ES-I3 (cell line): Measurements from ENCODE around the gene UNC5A.

Experiments
- H3K36me3 ChIP-seq: 2 replicates; pipeline ENCODE4 v1.6.1; 2013; ENCODE audit warnings: mild to moderate bottlenecking, low read length, control low read depth, moderate library complexity; ENCODE audit not compliant: insufficient read depth
- H3K4me1 ChIP-seq: 2 replicates; pipeline ENCODE4 v1.6.1; 2013; ENCODE audit warnings: mild to moderate bottlenecking, control low read depth, low read length; ENCODE audit not compliant: insufficient read depth
- H3K9ac ChIP-seq: 2 replicates; pipeline ENCODE4 v1.6.1; 2013; ENCODE audit warnings: low read depth, mild to moderate bottlenecking, low read length, moderate library complexity
- H3K9me3 ChIP-seq: 2 replicates; pipeline ENCODE4 v1.6.1; 2013; ENCODE audit warnings: mild to moderate bottlenecking, low read length, moderate library complexity; ENCODE audit not compliant: control insufficient read depth, insufficient read depth

The UNC5A gene

GRCh38 chr5:176827736-176828414 lies 17.5 kb downstream of the UNC5A start:
- Histone ChIP-seq H3K9me3 (no peaks in the 10 kb centered on the region), H3K9ac (no peak overlapping the region), H3K36me3 (no peaks in the 10 kb centered on the region), H3K4me1 (no peaks in the 10 kb centered on the region)

DNA sequence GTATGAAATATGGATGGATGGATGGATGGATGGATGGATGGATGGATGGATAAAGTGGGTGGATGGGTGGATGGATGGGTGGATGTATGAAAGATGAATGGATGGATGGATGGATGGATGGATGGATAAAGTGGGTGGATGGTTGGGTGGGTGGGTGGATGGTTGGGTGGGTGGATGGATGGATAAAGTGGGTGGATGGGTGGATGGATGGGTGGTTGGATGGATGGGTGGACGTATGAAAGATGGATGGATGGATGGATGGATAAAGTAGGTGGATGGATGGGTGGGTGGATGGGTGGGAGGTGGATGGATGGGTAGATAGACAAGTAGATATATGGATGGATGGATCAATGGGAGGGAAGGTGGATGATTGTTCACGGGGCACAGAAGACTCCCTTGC lies 19.0 kb downstream of the UNC5A start:
- no peaks in the 10 kb centered on the region for H3K9me3 ChIP-seq
- H3K9ac ChIP-seq: no peak overlapping the region
- no peaks in the 10 kb centered on the region for H3K36me3 ChIP-seq
- no peaks in the 10 kb centered on the region for H3K4me1 ChIP-seq

GRCh38 chr5:176830422-176830994 lies 20.1 kb downstream of the UNC5A start:
- no peak overlapping the region for H3K9ac ChIP-seq
- no peaks in the 10 kb centered on the region for H3K9me3 ChIP-seq
- no peaks in the 10 kb centered on the region for H3K36me3 ChIP-seq
- no peaks in the 10 kb centered on the region for H3K4me1 ChIP-seq

DNA sequence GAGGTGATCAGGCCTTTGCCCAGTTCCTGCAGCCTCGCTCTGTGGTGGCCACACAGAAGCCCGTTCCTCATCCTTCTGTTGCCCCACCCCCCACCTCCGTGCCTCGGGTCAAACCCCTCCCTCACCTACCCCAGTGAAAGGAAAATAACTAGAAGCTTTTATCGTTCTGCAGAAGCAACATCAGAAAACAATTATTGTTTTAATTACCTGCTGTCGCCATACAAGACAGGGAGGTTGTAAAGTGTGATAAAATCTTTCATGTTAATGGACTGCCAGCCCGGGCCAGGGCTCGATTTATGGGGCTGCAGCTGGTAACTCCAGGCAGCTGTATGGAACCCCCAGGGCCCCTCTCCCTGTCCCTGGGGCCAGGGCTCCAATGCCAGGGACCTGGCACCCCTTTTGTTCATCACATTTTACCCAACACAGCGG lies 20.6 kb downstream of the UNC5A start:
- H3K9me3 ChIP-seq: no peaks in the 10 kb centered on the region
- H3K4me1 ChIP-seq: no peaks in the 10 kb centered on the region
- no peaks in the 10 kb centered on the region for H3K36me3 ChIP-seq
- no peak overlapping the region for H3K9ac ChIP-seq

- Histone ChIP-seq H3K9me3 (no peaks in the 10 kb centered on the region), H3K36me3 (no peaks in the 10 kb centered on the region), H3K4me1 (no peaks in the 10 kb centered on the region), H3K9ac (no peak overlapping the region)
Observed at GRCh38 chr5:176831425-176831824, 21.1 kb downstream of the UNC5A start.

DNA sequence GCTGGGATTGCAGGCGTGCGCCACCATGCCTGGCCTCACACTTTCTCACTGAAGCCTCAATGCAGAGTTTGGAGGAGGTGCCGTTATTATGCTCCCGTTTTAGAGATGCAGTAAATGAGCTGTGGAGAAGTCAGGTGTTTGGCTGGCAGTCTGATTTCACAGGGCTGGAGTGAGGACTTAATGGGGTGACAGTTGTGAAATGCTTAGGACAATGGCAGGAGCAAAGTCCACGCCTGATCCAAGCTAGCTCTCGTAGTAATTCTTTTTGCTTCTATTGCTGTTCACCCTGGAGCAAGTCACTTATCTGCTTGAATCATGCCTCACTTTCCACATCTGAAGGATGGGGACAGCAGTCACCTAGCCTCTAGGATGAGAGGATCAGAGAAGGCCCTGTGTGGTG lies 21.8 kb downstream of the UNC5A start:
- no peaks in the 10 kb centered on the region for H3K9me3 ChIP-seq
- H3K4me1 ChIP-seq: no peaks in the 10 kb centered on the region
- no peak overlapping the region for H3K9ac ChIP-seq
- no peaks in the 10 kb centered on the region for H3K36me3 ChIP-seq

DNA sequence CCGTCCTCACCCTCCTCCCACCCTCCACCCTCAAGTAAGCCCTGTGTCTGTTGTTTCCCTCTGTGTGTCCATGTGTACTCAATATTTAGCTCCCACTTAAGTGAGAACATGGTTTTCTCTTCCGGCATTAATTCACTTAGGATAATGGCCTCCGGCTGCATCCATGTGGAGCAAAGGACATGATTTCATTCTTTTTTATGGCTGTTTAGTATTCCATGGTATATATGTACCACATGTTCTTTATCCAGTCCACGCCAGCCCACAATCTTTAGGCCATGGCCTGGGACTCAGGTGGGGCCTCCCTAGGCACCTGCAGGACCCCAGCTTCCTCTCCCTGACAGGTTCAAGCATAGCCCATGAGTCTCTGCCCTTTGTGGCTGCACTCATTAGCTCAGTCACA lies 22.9 kb downstream of the UNC5A start:
- Histone ChIP-seq H3K4me1 (no peaks in the 10 kb centered on the region), H3K9ac (no peak overlapping the region), H3K9me3 (no peaks in the 10 kb centered on the region), H3K36me3 (no peaks in the 10 kb centered on the region)

DNA sequence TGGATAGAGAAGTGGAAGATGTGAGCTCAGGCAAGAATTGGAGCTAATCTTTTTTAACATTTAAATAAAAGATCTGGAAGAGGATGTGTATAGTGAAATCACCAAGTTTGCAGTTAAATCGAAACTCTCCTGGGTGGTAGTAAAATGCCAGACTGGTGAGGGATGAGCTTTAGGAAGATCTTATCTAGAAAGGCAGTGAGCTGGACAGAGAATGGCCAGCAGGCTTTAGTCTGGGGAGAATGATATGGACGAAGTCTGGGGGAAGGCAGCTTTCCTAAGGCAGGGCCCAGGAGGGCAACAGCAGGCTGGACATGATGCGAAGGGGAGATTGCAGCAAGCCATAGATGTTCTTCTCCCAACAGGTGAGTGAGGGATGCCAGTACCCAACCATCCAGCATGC lies 25.6 kb downstream of the UNC5A start:
- Histone ChIP-seq H3K9me3 (no peaks in the 10 kb centered on the region), H3K4me1 (no peaks in the 10 kb centered on the region), H3K36me3 (no peaks in the 10 kb centered on the region), H3K9ac (no peak overlapping the region)

DNA sequence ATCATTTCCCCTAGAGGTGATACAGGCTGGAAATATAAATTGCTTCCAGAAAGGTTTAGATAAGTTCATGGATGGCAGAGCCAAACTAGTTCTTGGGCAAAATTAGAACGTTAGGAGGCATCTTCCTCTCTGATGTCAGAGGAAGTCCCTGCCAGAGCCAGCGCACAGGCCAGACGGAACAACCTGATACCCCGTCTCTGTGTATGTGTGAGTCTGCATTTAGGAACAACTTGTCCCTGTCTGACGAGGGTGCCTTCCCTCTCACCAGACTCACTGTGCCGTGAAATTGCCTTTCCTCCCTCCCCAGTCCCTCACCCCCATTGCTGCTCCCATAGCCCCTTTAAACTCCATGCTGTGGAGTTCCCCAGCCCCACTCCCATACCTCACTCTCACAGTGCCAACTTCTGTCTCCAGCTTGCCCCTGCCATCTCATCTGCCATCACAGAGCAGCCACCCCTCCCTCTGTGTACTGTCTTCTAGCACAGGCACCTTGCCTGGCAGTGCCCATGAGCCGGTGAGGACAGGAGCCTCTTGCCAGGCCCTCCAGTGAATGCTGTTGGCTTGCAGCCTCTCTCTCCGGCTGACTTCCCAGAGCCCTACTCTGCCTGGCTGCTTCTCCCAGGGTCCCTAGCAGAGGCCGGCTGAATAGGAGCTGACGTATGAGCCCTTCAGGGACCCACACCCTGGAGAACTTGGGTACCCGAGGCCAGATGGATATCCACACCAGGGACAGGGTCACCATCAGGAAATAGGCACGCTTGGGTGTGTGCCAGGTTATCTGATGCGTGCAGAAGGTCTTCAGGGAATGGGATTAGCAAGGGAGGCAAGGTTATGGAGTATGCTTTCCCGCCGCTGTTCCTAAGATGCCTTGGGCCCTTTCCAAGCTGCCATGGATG lies 26.7 kb downstream of the UNC5A start:
- H3K9ac ChIP-seq: no peak overlapping the region

DNA sequence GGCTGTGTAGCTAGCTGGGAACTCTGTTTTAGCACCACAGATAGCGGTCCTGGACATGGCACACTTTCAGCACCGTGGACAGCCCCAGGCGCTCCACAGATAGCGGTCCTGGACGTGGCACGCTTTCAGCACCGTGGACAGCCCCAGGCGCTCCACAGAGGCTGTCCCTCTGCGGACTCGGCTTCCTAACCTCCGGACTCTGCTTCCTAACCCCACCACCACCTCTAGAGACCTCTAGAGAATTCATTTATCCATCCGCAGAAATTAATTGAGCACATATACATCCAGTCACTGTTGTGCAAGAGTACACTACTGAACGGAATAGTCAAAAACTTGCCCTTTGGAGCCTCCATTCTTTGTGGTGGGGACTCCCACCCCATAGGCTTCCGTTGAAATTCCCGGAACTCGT lies 27.4 kb downstream of the UNC5A start:
- H3K9me3 ChIP-seq: no peaks in the 10 kb centered on the region
- H3K4me1 ChIP-seq: no peaks in the 10 kb centered on the region
- no peaks in the 10 kb centered on the region for H3K36me3 ChIP-seq
- no peak overlapping the region for H3K9ac ChIP-seq

More for the DNA sequence above, 26.7 kb downstream of the UNC5A start:
- H3K36me3 ChIP-seq: no peaks in the 10 kb centered on the region
- no peaks in the 10 kb centered on the region for H3K4me1 ChIP-seq
- H3K9me3 ChIP-seq: no peaks in the 10 kb centered on the region

- Histone ChIP-seq H3K36me3 (no peaks in the 10 kb centered on the region), H3K4me1 (no peaks in the 10 kb centered on the region), H3K9ac (no peak overlapping the region), H3K9me3 (no peaks in the 10 kb centered on the region)
Observed at GRCh38 chr5:176843673-176844072, 33.3 kb downstream of the UNC5A start.

DNA sequence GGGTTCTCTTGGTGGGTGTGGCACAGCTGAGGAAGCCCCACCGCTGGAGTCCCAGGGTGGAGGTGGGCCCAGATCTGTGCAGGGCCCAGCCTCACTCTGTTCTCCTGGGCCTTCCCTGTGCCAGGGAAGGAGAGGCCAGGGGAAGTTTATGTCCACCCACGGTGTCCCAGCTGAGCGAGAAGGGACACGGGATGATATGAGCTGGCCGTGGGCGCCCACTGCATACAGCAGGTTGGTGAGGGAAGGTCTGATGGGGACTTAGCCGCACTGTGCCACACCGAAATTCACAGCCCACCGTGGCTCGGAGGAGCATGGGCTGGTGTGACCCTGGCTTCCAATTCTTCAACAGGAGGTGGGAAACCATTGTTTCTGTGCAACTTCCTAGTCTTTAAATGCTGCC lies 33.9 kb downstream of the UNC5A start:
- Histone ChIP-seq H3K4me1 (no peaks in the 10 kb centered on the region), H3K36me3 (no peaks in the 10 kb centered on the region), H3K9me3 (no peaks in the 10 kb centered on the region), H3K9ac (no peak overlapping the region)

GRCh38 chr5:176844706-176845391 lies 34.5 kb downstream of the UNC5A start:
- no peak overlapping the region for H3K9ac ChIP-seq
- H3K4me1 ChIP-seq: no peaks in the 10 kb centered on the region
- no peaks in the 10 kb centered on the region for H3K9me3 ChIP-seq
- H3K36me3 ChIP-seq: no peaks in the 10 kb centered on the region

DNA sequence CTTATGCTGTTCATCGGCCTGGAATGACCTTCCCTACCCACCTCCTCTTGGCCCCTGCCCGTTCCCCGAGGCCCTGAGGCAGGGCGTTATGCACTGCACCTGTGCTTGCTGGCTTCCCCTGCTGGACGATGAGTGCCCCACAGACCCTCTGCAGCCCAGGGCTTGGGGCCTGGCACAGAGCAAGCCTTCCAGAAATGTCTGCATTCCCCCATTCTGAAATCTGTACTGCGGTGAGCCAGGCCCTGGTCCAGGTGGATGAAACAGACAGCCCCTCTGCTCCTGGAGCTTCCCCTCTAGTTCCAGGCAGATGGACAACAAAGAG lies 35.0 kb downstream of the UNC5A start:
- H3K36me3 ChIP-seq: no peaks in the 10 kb centered on the region
- H3K9me3 ChIP-seq: no peaks in the 10 kb centered on the region
- no peaks in the 10 kb centered on the region for H3K4me1 ChIP-seq
- no peak overlapping the region for H3K9ac ChIP-seq
